T-helper 1 cell treated with Interleukin-12 subunit alpha and Interleukin-12 subunit beta and Interleukin-4 antibody, amounts not matched to agents 30 ng/mL and 1 ng/mL, for 36 hours (primary cell): ENCODE results near the gene CLIP2. TPM values are rescaled to one million over a fixed set of nuclear protein-coding genes. Genes with fewer than 3 reads are reported as not detected.
"Not testable (repeated sequence)": the region's sequence is repeated elsewhere in the genome, so short reads cannot be mapped to it uniquely, and the experiment has no call there.

Experiments
- intact Hi-C: fragments of 100-400 bp; cut with micrococcal nuclease; formaldehyde crosslinking; loops from one replicate; pipeline ENCODE4 v1.15.1; 2024
- total RNA-seq: library from RNA; stranded (reverse); gene quantifications from 2 replicates; pipeline ENCODE4 v1.2.3, GENCODE V29; 2022

CLIP2 gene
- total RNA-seq, 1 donor from 2014 or later, result 1.6 TPM

GRCh38 chr7:74365322-74366022 is 76.3 kb downstream of the CLIP2 start:
- intact Hi-C loops, result no loop called here

GRCh38 chr7:74371381-74372341 is 82.5 kb downstream of the CLIP2 start:
- intact Hi-C loops, result no loop called here

- intact Hi-C loops, result no loop called here
These were observed 83.4 kb downstream of the CLIP2 start for GRCh38 chr7:74372511-74373111.

GRCh38 chr7:74373536-74373935 is 84.3 kb downstream of the CLIP2 start:
- intact Hi-C loops, result no loop called here

- intact Hi-C loops, result no loop called here
These were observed 86.6 kb downstream of the CLIP2 start for GRCh38 chr7:74375726-74376220.

- intact Hi-C loops, result no loop called here
These were observed 87.2 kb downstream of the CLIP2 start for GRCh38 chr7:74376256-74377036.

GRCh38 chr7:74379938-74380337 is 90.7 kb downstream of the CLIP2 start:
- intact Hi-C loops, result no loop called here

GRCh38 chr7:74380720-74381119 is 91.5 kb downstream of the CLIP2 start:
- intact Hi-C loops, result no loop called here

GRCh38 chr7:74384086-74384485 is 94.9 kb downstream of the CLIP2 start:
- intact Hi-C loops, result not testable (repeated sequence)

GRCh38 chr7:74384854-74385253 is 95.6 kb downstream of the CLIP2 start:
- intact Hi-C loops, result not testable (repeated sequence)

- intact Hi-C loops, result no loop called here
These were observed 98.4 kb downstream of the CLIP2 start for GRCh38 chr7:74387606-74388005.

- intact Hi-C loops, result no loop called here
These were observed 99.7 kb downstream of the CLIP2 start for GRCh38 chr7:74388880-74389415.

- intact Hi-C loops, result not testable (repeated sequence)
These were observed 104.5 kb downstream of the CLIP2 start for GRCh38 chr7:74393722-74394121.

GRCh38 chr7:74394601-74395000 is 105.4 kb downstream of the CLIP2 start:
- intact Hi-C loops, result not testable (repeated sequence)

GRCh38 chr7:74395745-74396311 is 106.6 kb downstream of the CLIP2 start:
- intact Hi-C loops, result no loop called here

GRCh38 chr7:74396993-74397392 is 107.8 kb downstream of the CLIP2 start:
- intact Hi-C loops, result no loop called here

GRCh38 chr7:74398426-74398825 is 109.2 kb downstream of the CLIP2 start:
- intact Hi-C loops, result no loop called here

GRCh38 chr7:74399006-74399405 is 109.8 kb downstream of the CLIP2 start:
- intact Hi-C loops, result no loop called here

- intact Hi-C loops, result loop anchor here (1.0 to 10.0 kb wide), 3 partner anchors 126 to 332 kb away; no protein-coding TSS in a partner anchor
These were observed 111.4 kb downstream of the CLIP2 start for GRCh38 chr7:74400420-74401136.
